ENCODE measurements around the gene SELENOO.

GRCh38 chr22:50186761-50187523 is 13.9 kb upstream of the SELENOO start:
- TF ChIP-seq CTCF (IDR thresholded peaks at IDR 0.05) (no peak), EZH2 (IDR thresholded peaks at IDR 0.05; ENCODE audit: borderline replicate concordance, insufficient read depth, low read depth, low read length, poor library complexity, severe bottlenecking) (no peak)
